Colonic mucosa (tissue), 4 donors: Measurements from ENCODE around the gene TMEM174. TPM values are rescaled to one million over a fixed set of nuclear protein-coding genes. Genes with fewer than 3 reads are reported as not detected.

ENCODE experiments used
- DNase-seq: peaks from one replicate; pipeline ENCODE4 v3.0.0-alpha.2; 2020
- H3K27ac ChIP-seq: fragments of 200-600 bp; one replicate; pipeline ENCODE4 v1.8.0; 2021
- H3K27me3 ChIP-seq: fragments of 200-600 bp; one replicate; pipeline ENCODE4 v1.8.0; 2021
- H3K36me3 ChIP-seq: fragments of 200-600 bp; one replicate; pipeline ENCODE4 v1.8.0; 2021
- H3K4me1 ChIP-seq: fragments of 200-600 bp; one replicate; pipeline ENCODE4 v1.8.0; 2021; ENCODE audit warnings: mild to moderate bottlenecking
- H3K4me3 ChIP-seq: fragments of 200-600 bp; one replicate; pipeline ENCODE4 v1.8.0; 2021
- H3K9ac ChIP-seq, 2 donors: one replicate each; pipeline ENCODE4 v1.7.0; 2013; ENCODE audit warnings: control low read depth in 2 of 2, low read depth in 2 of 2, low read length in 2 of 2
- H3K9me3 ChIP-seq: fragments of 200-600 bp; one replicate; pipeline ENCODE4 v1.8.0; 2021
- CTCF ChIP-seq: fragments of 200-600 bp; IDR thresholded peaks from one replicate; pipeline ENCODE4 v1.8.0; 2022; ENCODE audit warnings: antibody characterized with exemption, mild to moderate bottlenecking
- intact Hi-C: fragments of 100-400 bp; cut with DNase I; formaldehyde crosslinking; loops from one replicate; pipeline ENCODE4 v1.14.1; 2022
- total RNA-seq, 2 donors: library from RNA; stranded (reverse); fragmentation: NEBNext Ultra II Directional in 1 of 2; extraction: Animal tissue kit (Norgen Biotek cat#: 25700) in 1 of 2; gene quantifications; one replicate each; pipeline ENCODE4 v1.2.1, GENCODE V29; 2021
- donor health status: healthy.
- donor health status: DM: no; HTN: no; CAD: no.
- donor health status: DM: no; HTN: no; CAD: no.

The TMEM174 gene
- total RNA-seq, 2 donors from 2014 or later = not detected

- Histone ChIP-seq H3K36me3 (no peaks in the 10 kb centered on the region), H3K4me1 (no peaks in the 10 kb centered on the region), H3K4me3 (no peak overlapping the region), H3K9me3 (no peaks in the 10 kb centered on the region), H3K27me3 (no peaks in the 10 kb centered on the region), H3K27ac (no peak overlapping the region), H3K9ac (no peak overlapping the region)
- TF ChIP-seq CTCF = no peak
- intact Hi-C loops = no loop called here
- no peak for DNase-seq
These were observed 19.5 kb upstream of the TMEM174 start for GRCh38 chr5:73153513-73153912.

GRCh38 chr5:73154208-73155006, 18.6 kb upstream of the TMEM174 start:
- intact Hi-C loops = no loop called here
- no peak for TF ChIP-seq CTCF
- H3K9me3 ChIP-seq = no peaks in the 10 kb centered on the region
- no peaks in the 10 kb centered on the region for H3K4me1 ChIP-seq
- no peak for DNase-seq
- no peak overlapping the region for H3K4me3 ChIP-seq
- H3K27ac ChIP-seq = no peak overlapping the region
- no peaks in the 10 kb centered on the region for H3K27me3 ChIP-seq
- H3K9ac ChIP-seq = no peak overlapping the region
- no peaks in the 10 kb centered on the region for H3K36me3 ChIP-seq

GRCh38 chr5:73155271-73156222, 17.4 kb upstream of the TMEM174 start:
- no peak overlapping the region for H3K9ac ChIP-seq
- no peak for TF ChIP-seq CTCF
- intact Hi-C loops = no loop called here
- H3K9me3 ChIP-seq = no peaks in the 10 kb centered on the region
- H3K36me3 ChIP-seq = no peaks in the 10 kb centered on the region
- DNase-seq = no peak
- H3K4me1 ChIP-seq = no peaks in the 10 kb centered on the region
- H3K4me3 ChIP-seq = no peak overlapping the region
- no peak overlapping the region for H3K27ac ChIP-seq
- H3K27me3 ChIP-seq = no peaks in the 10 kb centered on the region

GRCh38 chr5:73157414-73158303, 15.3 kb upstream of the TMEM174 start:
- Histone ChIP-seq H3K9me3 (no peaks in the 10 kb centered on the region), H3K4me3 (no peak overlapping the region), H3K36me3 (no peaks in the 10 kb centered on the region), H3K27me3 (no peaks in the 10 kb centered on the region), H3K9ac (no peak overlapping the region), H3K4me1 (no peaks in the 10 kb centered on the region), H3K27ac (no peak overlapping the region)
- intact Hi-C loops = no loop called here
- no peak for DNase-seq
- no peak for TF ChIP-seq CTCF

GRCh38 chr5:73158313-73158712, 14.7 kb upstream of the TMEM174 start:
- Histone ChIP-seq H3K9me3 (no peaks in the 10 kb centered on the region), H3K9ac (no peak overlapping the region), H3K36me3 (no peaks in the 10 kb centered on the region), H3K27ac (no peak overlapping the region), H3K27me3 (no peaks in the 10 kb centered on the region), H3K4me1 (no peaks in the 10 kb centered on the region), H3K4me3 (no peak overlapping the region)
- intact Hi-C loops = no loop called here
- TF ChIP-seq CTCF = no peak
- DNase-seq = no peak
